Measurements from ENCODE around the gene MAP2K5.

MAP2K5 gene

DNA sequence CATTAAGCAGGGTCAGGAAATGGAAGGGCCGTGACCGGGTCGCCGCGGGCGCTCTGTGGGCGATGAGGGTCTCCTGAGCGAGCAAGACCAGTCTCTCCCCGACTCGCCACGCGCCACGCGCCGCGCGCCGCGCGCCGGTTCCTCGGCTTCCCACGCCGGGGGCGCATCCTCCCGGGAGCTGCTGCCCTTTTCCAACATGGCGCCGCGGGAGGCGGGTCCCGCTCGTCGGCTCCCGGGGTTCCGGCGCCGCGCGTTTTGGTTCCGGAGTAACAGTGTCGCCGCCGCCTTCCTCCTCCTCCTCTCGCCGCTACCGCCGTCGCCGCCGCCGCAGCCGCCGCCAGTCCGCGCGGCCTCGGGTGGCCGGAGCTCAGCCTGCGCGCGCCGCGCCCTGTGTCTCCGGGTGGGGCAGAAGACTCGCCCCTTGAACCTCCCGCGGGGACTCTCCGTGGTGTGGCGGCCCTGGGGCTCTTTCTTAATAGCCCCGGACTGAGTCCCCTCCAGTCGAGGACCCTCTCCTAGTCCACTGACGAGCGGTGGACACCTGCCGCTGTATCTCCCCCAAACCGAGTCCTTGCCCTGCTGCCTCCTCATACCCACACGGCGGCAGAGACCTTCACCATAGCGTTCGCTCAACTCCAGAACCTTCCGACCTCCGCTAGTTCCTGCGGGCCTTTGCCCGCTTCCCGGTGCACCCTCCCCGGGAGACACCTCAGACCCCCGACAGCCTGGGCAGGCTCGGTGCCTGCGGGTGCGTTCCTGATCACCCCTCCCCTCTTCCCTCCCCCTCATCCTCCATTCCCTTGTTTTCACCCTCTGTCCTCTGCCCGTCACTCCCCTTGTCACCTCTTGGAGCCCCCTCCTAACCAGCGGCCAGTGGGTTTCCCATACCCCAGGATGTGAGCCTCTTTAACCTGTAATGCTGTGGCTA is at the start of gene MAP2K5:
TSS of gene MAP2K5 (plus strand) at position 284 of the 928 bp plus-strand sequence. CDS start at position 917, 633 bp downstream.
- peak; percentile 79 for DNase-seq (ENCODE audit: low spot score)

GRCh38 chr15:67495585-67495984 is 46.9 kb upstream of the MAP2K5 start:
- DNase-seq (ENCODE audit: low spot score) = no peak

- DNase-seq (ENCODE audit: low spot score) = peak; percentile 14
These were observed 41.2 kb upstream of the MAP2K5 start for GRCh38 chr15:67501177-67501835.

DNA sequence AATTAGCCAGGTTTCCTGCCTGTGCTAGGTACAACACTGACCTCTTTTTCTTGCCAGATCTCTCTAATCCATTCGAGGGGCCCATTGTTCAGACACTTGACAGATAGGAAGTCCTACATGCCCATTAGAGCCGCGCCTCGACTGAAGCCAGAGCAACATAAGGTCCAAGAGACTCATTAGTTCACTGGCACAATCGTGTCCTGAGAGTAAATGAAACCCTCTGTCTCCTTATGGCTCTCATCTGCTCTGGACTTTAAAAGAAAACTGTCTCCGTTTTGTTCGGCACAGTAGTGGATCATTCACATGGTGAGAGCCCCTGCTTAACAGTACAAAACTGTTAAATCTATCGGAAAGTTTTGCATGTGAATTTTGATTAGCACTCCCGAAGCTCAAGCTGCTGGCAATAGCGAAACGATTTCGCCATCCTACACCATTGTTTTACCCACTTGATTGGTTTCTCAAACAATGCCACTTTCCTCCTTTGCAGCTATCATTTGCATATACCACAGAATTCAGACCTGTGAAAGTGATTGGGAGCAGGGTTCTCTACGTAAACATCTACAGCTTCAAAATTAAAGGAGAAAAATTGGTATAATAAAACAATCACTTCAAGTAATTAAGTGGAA is 40.6 kb upstream of the MAP2K5 start:
- DNase-seq (ENCODE audit: low spot score) = no peak

GRCh38 chr15:67504056-67504455 is 38.4 kb upstream of the MAP2K5 start:
- DNase-seq (ENCODE audit: low spot score) = no peak

DNA sequence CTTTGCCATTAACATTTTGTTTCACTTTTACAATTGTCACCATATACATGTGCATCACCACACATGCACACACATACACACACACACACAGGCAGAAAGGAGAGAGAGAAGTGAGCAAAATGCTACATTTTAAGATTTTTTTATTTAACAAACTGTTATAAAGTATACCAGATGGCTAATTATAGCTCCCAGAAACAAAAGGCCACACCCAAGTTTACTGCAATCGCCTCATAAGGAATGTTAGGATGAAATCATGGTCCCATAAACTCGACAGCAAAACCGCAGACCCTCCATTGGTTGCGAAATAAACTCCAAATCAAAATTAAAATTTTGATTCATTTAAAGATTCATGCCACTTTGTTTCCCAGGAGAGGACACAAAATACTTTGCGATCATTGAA is 37.7 kb upstream of the MAP2K5 start:
- no peak for DNase-seq (ENCODE audit: low spot score)

DNA sequence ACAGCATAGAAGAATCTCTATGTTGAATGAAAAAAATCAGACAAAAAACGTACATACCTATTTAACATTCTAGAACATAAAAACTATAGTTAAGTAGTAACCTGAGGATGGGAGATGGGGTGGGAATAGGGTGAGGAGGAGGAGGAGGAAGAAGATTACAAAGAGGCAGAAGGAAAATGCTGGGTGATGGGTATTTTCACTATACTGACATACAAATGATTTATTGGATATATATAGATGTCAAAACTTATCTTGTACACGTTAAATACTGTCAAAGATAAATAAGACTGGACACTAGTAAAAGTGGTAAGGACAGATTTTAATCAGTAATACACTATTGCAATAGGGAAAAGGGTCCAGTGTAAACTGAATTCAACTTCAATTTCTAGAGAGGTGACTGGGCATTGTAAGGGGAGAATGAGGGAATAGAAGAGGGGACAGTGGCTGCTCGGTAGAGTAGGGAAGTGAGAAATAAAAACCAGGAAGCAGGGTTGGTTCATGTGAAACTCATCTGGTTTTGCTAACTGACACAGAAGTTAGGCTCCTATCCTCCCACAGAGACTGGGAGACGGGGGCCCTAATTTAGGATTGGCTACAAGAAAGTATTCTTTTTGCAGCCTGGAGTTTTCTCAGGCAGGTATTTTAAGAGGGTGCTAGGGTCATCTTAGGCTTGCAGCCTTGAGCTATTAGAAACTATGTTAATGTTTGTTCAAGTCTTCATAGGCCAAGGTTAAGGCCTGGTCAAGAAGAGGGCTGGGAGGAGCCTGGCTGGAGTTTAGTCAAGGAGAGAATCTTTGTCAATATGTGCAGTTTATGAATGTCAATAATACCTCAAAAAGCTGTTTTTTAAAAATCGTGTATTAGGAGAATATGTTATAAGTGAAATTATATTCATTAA is 36.6 kb upstream of the MAP2K5 start:
- no peak for DNase-seq (ENCODE audit: low spot score)

DNA sequence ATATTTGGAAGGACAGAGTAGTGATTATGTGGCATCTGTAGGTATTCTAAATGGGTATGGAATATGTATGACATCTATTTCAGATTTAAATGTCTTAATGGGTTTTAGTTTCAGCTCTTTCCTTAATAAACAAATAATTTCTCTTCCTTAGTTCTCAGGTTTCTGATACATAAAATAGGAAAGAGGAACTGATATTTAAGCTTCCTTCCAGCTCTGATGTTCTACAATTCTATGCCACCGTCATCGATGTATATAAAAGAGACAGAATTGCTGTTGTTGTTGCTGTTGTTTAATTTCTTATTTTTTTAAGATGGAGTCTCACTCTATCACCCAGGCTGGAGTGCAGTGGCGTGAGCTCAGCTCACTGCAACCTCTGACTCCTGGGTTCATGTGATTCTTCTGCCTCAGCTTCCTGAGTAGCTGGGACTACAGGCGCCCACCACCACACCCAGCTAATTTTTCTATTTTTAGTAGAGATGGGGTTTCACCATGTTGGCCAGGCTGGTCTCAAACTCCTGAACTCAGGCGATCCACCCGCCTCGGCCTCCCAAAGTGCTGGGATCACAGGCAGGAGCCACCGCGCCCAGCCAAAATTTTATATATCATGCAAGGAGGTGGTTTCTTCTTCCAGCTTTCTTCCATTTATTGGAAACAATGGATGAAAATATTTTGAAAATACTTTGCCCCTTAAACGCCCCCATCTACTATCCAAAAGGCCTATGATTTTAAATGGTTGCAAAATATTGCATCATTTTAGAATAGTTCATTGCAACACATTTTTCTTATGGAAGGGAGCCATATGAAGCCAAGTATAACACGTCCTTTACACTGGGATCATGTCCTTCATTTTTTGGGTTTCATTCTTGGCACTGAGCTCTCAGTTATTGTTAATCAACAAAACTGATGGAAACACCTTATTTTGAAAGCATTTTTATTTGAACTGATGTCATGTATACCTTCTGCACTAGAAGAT is 35.4 kb upstream of the MAP2K5 start:
- DNase-seq (ENCODE audit: low spot score) = no peak

GRCh38 chr15:67508407-67508806 is 34.1 kb upstream of the MAP2K5 start:
- DNase-seq (ENCODE audit: low spot score) = no peak

GRCh38 chr15:67509918-67510317 is 32.6 kb upstream of the MAP2K5 start:
- no peak for DNase-seq (ENCODE audit: low spot score)

DNA sequence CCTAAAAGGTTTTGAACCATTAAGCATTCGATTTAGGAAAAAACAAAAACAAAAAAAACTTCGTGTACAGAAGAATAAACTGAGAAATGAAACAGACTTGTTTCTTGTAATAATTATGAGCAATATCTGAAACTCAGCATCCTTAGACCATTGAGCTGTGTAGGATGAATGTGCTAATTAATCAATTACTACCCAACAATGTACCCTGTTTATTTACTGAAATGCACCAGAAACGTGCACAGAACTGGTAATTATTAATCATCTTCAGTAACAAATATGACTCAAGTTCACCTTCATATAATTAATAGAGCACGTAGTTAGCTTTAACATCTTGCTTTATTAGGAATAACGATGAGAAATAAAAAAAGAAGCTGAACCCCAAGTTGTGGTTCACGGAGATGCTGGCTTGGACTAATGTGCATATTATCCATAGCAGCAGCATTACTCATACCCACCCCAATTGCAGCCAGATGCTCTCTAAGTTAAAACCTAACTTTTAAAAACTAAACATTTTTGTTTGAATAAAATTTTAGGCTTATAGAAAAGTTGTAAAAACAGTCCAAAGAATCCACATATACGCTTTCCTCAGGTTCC is 31.8 kb upstream of the MAP2K5 start:
- no peak for DNase-seq (ENCODE audit: low spot score)

DNA sequence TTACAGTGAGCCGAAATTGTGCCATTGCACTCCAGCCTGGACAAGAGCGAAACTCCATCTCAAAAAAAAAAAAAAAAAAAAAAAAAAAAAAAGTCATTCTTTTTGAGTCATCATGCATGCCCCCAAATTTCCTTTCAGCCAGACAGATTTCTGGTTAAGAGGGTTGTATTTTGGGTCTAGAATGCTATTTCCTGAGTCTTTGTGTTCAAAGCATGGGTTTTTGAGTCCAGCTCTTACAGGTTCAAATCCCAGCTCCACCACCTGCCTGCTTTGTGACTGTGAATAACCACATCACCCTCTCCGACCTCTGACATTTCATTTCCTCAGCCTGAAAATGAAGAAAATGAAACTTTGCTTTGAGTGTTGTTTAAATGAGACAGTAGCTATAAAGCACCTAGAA is 30.9 kb upstream of the MAP2K5 start:
- DNase-seq (ENCODE audit: low spot score) = no peak

DNA sequence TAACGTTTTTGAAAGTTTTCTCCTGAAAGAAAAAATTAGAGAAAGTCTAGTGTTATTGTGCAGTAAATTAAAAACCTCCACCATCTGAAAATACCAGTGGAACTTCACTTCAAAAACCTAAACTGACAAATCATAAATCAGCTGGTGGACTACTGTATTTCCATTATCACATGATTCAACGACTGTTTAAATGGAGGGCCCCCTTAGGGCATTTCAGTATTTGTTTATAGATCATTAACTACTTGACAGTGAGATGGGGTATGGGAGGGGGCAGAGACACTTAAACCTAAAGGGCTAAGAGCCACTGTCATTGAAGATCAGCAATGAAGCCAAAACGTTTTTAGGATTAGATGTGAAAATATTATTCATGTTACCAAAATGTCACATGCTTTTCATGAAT is 30.4 kb upstream of the MAP2K5 start:
- DNase-seq (ENCODE audit: low spot score) = no peak

GRCh38 chr15:67512933-67513714 is 29.4 kb upstream of the MAP2K5 start:
- DNase-seq (ENCODE audit: low spot score) = no peak

- no peak for DNase-seq (ENCODE audit: low spot score)
These were observed 27.4 kb upstream of the MAP2K5 start for GRCh38 chr15:67515090-67515489.

DNA sequence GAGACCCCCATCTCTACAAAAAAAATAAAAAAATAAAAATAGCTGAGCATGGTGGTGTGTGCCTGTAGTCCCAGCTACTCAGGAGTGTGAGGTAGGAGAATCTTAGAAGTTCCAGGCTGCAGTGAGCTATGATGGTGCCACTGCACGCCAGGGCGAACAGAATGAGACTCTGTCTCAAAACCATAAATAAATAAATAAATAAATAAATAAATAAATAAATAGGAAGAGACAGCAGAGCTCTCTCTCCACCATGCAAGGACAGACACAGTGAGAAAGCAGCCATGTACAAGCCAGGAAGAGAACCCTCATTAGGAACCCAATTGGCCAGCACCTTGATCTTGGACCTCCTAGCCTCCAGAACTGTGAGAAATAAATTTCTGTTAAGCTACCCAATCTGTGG is 26.9 kb upstream of the MAP2K5 start:
- DNase-seq (ENCODE audit: low spot score) = no peak

- DNase-seq (ENCODE audit: low spot score) = no peak
These were observed 22.0 kb upstream of the MAP2K5 start for GRCh38 chr15:67520321-67521028.

DNA sequence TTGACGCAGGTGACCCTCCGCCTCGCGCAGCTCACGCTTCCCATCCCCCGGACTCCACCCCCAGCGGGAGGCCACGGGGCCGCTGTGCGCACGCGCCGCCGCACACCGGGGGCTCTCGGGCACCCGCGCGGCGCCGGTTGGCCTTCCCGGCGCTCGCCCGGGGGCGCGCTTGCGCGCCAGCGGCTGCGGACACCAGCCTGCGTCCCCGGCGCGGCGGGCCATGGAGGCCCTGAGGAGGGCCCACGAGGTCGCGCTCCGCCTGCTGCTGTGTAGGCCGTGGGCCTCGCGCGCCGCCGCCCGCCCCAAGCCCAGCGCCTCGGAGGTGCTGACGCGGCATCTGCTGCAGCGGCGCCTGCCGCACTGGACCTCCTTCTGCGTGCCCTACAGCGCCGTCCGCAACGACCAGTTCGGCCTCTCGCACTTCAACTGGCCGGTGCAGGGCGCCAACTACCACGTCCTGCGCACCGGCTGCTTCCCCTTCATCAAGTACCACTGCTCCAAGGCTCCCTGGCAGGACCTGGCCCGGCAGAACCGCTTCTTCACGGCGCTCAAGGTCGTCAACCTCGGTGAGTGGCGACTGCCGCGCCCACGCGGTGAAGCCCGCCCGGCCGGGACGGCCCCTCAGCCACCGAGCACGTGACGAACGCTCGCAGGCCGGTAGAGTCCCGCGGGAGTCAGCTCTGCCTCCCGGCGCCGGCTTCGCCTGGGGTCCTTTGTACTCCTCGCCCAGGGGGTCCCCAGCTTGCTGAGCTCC is 21.3 kb upstream of the MAP2K5 start, which contains the start of gene C15orf61:
TSS of gene C15orf61 (plus strand) at position 103 of the 754 bp plus-strand sequence. CDS start at position 221, 118 bp downstream.
- DNase-seq (ENCODE audit: low spot score) = peak; percentile 90
